ENCODE data around the gene PAXX.

Gene PAXX

GRCh38 chr9:136953771-136954269 lies 38.4 kb upstream of the PAXX start:
- DNase-seq = no peak

- no peak for DNase-seq
Observed at GRCh38 chr9:136954270-136955083, 37.7 kb upstream of the PAXX start.

DNA sequence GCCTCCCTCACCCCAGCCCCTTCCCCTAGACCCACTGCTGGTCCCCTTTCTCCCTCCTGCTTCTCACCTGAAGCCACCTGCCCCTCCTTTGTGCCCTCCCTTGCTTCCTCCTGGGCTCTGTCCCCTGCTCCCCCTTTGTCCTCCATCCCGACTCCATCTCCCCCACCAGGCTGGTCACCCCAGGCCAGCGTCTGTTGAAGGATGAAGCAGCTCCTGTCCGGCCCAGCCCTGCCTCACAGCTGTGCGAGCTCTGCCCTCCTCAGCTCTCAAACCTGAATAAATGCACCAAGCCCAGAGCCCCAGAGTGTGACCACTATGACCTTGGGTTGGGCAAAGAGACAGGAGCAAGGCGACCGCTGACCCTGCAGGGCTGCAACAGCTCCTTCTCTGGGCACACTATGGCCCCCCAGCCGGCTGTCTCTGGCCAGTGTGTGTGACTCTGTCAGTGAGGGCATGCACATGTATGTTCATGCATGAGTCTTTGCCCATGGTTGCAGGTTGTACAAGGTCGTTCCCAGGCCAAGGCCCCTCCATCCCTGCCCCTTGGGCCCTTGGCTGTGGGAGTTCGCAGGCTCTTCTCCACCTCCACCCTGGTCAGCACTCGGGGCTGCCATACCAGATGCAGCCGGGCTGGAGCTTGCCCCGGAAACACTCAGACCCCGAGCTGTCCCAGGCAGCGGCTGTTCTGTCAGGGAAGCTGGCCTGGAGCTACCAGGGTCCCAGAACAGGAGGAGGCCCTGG lies 36.9 kb upstream of the PAXX start:
- DNase-seq = no peak

DNA sequence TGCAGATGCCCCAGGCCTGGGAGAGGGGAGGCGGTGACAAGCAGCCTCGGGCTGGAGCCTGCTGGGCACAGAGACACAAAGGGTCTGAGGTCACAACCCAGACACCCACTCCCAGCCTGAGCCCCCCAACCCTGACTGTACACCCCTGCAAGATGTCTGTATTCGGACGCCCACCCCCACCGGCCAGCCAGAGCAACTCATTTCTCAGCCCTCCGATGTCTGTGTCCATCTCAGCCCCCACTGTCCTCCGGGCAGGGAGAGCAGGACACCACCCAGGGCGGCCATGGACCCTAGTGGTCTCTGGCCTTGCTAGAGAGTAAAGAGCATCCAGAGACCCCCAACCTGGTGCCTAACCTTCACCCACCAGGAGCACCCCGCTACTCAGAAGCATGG lies 36.3 kb upstream of the PAXX start:
- no peak for DNase-seq

DNA sequence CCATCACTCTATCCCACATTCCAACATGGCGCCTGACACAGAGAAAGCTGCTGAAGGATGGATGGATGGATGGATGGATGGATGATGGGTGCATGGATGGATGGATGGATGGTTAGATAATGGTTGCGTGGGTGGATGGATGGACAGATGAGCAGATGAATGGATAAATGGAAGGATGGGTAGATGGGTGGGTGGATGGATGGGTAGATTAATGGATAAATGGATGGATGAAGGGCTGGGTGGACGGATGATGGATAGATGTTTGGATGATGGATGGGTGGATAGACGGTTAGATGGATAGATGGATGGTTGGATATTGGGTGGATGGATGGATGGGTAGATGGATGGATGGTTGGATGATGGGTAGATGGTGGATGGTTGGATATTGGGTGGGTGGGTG lies 35.6 kb upstream of the PAXX start:
- no peak for DNase-seq

- DNase-seq = no peak
Observed at GRCh38 chr9:136957461-136957860, 34.8 kb upstream of the PAXX start.

DNA sequence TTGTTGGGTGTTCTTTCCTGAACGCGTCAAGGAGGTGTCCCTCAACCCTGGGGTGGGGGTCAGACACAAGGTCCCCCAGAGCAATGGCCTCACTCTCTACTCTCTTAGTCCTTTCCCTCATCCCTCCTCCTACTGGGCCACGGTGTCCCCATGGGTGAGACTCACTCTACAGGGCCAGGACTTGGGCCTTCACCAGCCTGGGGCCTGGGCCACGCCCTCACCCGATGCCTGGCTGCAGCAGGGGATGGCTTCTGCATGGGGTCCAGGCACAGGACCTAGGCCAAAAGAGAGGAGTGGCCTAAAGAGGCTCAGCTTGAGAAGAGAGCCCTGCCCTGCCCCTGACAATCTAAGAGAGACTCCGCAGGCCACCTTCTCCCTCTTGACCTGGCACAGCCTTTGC lies 34.3 kb upstream of the PAXX start:
- DNase-seq = no peak

DNA sequence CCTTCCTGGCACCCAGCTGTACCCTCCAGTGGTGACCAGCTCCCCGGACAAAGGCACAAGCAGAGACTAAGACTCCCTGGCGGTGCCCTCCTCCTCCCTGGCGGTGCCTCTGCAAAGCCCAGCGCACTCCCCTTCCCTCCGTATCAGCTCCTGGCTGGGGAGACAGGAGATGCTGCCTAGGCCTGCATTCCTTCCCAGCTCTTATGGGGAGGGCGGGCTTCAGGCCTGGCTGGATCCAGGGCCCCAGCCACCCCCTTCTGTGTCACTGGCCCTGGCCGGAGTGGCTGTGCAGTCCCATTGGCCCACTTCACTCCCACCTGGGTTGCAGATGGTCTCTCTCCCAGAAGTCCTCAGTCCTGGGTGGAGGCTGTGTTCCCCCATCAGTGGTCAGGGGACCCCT lies 33.7 kb upstream of the PAXX start:
- DNase-seq = no peak

DNA sequence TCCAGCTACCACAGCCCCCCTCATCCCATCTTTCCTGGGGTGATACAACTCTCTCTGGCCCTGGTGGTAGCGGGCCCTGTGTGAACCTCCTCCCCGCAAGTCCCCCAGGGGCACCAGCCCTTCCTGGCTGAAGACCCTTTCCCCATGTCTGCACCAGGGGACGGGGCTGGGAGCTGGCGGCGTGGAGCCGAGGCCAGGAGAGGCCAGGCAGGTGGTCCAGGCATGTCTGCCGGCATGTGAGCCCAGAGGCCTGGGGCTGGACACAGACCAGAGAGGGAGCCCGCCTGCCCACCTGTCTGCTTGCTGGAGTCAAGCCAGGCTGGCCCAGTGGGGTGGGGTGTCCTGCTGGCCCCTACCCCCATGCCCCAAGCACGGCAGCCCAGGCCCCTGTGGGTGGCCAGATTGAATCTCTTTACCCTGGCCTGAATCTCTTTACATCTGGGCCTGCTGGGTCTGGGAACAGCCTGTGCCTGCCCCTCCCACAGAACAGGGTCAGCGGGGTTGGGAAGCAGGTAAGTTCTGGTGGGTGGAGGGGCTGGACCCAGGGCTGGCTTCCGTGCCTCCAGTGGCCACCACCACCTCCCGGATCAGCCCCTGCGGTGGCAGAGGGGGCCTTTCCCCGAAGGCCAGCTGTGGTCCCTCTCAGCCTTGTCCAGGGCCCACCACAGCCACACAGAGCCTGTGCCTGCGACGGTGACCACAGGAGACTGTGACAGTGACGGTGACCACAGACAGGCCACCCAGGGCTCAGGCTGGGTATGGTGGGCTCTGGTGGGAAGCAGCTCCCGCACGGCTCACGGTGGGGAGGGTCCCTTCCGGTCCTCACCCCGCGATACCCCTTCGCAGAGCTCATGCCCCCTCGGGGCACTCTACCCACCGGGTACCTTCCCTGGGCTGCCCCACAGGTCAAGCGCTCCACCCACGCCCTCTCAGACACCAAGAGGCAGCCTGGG lies 33.0 kb upstream of the PAXX start:
- DNase-seq = no peak

GRCh38 chr9:136960212-136960937 lies 31.8 kb upstream of the PAXX start:
- no peak for DNase-seq

- no peak for DNase-seq
Observed at GRCh38 chr9:136960938-136961275, 31.3 kb upstream of the PAXX start.

- DNase-seq = no peak
Observed at GRCh38 chr9:136961279-136962065, 30.8 kb upstream of the PAXX start.

GRCh38 chr9:136962163-136962562 lies 30.1 kb upstream of the PAXX start:
- DNase-seq = no peak

- DNase-seq = no peak
Observed at GRCh38 chr9:136962701-136963248, 29.4 kb upstream of the PAXX start.

- no peak for DNase-seq
Observed at GRCh38 chr9:136963341-136963740, 28.9 kb upstream of the PAXX start.

GRCh38 chr9:136963751-136964150 lies 28.5 kb upstream of the PAXX start:
- no peak for DNase-seq

GRCh38 chr9:136964171-136964689 lies 28.0 kb upstream of the PAXX start:
- DNase-seq = no peak

DNA sequence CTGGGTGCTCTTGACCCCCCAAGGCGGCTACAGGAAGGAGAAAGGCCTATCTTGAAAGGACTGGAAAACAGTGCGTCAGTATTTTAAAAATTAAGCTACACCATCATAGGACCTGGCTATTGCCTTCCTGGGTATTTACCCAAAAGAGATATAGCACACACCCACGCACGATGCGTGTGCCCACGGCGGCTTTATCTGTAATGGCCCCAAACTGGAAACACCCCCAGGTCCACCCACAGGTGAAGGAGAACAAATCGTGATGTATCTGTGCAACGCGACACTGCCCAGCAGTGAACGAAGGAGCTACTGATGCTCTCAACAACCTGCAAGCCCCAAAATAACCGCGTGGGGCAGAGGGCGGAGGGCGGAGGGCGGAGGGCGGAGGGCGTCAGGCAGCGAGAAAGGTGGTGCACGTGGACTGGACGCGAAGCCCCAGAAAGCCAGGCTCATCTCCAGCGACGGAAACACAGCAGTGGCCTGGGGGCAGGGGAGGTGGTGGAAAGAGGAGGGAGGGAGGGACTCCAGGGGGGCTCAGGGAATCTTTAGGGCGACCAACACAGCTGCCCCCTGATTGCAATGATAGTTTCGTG lies 27.3 kb upstream of the PAXX start:
- DNase-seq = no peak

DNA sequence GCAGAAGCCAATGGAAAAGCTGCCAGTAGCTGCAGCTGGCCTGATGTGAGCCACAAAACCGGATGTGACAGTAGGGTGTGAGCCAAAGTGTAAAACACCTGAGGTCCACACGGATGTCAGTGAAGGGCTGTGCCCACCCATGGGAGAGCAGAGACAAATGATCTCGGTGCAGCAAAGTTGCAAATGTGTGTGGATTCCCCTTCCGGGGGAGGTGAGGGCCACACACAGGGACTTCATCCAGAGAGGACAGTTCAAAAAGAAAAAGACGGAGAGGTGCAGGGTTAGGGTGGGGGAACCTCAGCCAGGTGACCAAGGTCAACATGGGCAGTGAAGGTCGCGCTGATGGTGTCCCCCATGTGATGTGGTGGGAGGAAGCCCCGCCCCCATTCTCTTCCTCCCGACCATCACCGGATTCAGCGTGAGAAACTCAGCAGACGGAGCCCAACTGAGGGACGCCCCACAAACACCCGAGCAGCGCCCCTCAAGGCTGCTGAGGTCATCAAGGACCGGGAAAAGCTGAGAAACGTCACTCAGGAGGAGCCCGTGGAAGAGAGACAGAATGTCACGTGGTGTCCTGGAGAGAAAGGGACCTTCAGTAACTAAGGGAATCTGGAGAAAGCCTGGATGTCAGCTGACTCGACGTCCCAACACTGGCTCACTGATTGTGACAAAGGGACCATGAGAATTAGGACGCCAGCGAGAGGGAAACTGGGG lies 26.3 kb upstream of the PAXX start:
- no peak for DNase-seq

All from activated T-cell treated with anti-CD3 and anti-CD28 coated beads for 4 hours (primary cell).